Fibroblast of skin of abdomen (primary cell): Measurements from ENCODE around the gene DMBT1.

Experiments
- DNase-seq: peaks from one replicate; pipeline ENCODE4 v3.0.0-alpha.2; 2013

DMBT1 gene

GRCh38 chr10:122548407-122549085 is 12.0 kb upstream of the DMBT1 start:
- DNase-seq = no peak

- peak; percentile 22 for DNase-seq
These were observed 10.9 kb upstream of the DMBT1 start for GRCh38 chr10:122549636-122550035.

GRCh38 chr10:122550427-122550826 is 10.1 kb upstream of the DMBT1 start:
- DNase-seq = no peak

GRCh38 chr10:122550983-122551382 is 9.6 kb upstream of the DMBT1 start:
- no peak for DNase-seq

- no peak for DNase-seq
These were observed 9.1 kb upstream of the DMBT1 start for GRCh38 chr10:122551450-122551849.

GRCh38 chr10:122553341-122553740 is 7.2 kb upstream of the DMBT1 start:
- no peak for DNase-seq

- no peak for DNase-seq
These were observed 6.2 kb upstream of the DMBT1 start for GRCh38 chr10:122554131-122555036.

GRCh38 chr10:122555442-122555841 is 5.1 kb upstream of the DMBT1 start:
- no peak for DNase-seq

GRCh38 chr10:122557516-122557915 is 3.0 kb upstream of the DMBT1 start:
- no peak for DNase-seq

- DNase-seq = no peak
These were observed 2.1 kb upstream of the DMBT1 start for GRCh38 chr10:122558452-122558851.

GRCh38 chr10:122559228-122559627 is 1.3 kb upstream of the DMBT1 start:
- no peak for DNase-seq

- DNase-seq = peak; percentile 14
These were observed 658 bp downstream of the DMBT1 start for GRCh38 chr10:122561212-122561611.

GRCh38 chr10:122561792-122562191 is 1.2 kb downstream of the DMBT1 start:
- DNase-seq = no peak

- DNase-seq = no peak
These were observed 4.4 kb downstream of the DMBT1 start for GRCh38 chr10:122564980-122565379.

- DNase-seq = peak; percentile 75
These were observed 5.2 kb downstream of the DMBT1 start for GRCh38 chr10:122565766-122566206.

GRCh38 chr10:122566632-122567031 is 6.1 kb downstream of the DMBT1 start:
- DNase-seq = no peak

- DNase-seq = peak; percentile 1
These were observed 6.6 kb downstream of the DMBT1 start for GRCh38 chr10:122567056-122567660.

GRCh38 chr10:122568551-122568950 is 8.0 kb downstream of the DMBT1 start:
- no peak for DNase-seq

- no peak for DNase-seq
These were observed 10.4 kb downstream of the DMBT1 start for GRCh38 chr10:122570920-122571319.

- no peak for DNase-seq
These were observed 11.3 kb downstream of the DMBT1 start for GRCh38 chr10:122571892-122572291.

GRCh38 chr10:122575776-122576175 is 15.2 kb downstream of the DMBT1 start:
- no peak for DNase-seq

- no peak for DNase-seq
These were observed 15.7 kb downstream of the DMBT1 start for GRCh38 chr10:122576291-122576690.

- DNase-seq = no peak
These were observed 16.8 kb downstream of the DMBT1 start for GRCh38 chr10:122577311-122577885.
